ENCODE measurements around the gene OGDH. TPM values are rescaled to one million over a fixed set of nuclear protein-coding genes. Genes with fewer than 3 reads are reported as not detected.

Gene OGDH
- total and polyA plus RNA-seq, 2 experiments from 2014 or later: 31.4 to 75.3 TPM

- no peaks in the 10 kb centered on the region for H3K9me3 ChIP-seq (ENCODE audit: low read depth)
- peaks cover 11% of the 10 kb centered on the region; the same call in 1 of the 2 replicates for H3F3A ChIP-seq (ENCODE audit: insufficient read depth)
- WGBS, 2 experiments (ENCODE audit: low coverage in 1 of 2, low lambda C conversion rate in 2 of 2, missing lambda C conversion rate in 2 of 2): 1 to 2% methylated on average over 48 to 65 of the region's 71 CpGs
- H4K20me1 ChIP-seq (ENCODE audit: insufficient read depth): no peaks in the 10 kb centered on the region
- H3K9me2 ChIP-seq (ENCODE audit: insufficient read depth): no peaks in the 10 kb centered on the region
- H3K4me1 ChIP-seq (ENCODE audit: insufficient read depth): peaks cover 7% of the 10 kb centered on the region; the same call in 1 of the 2 replicates
- peak within 1 kb of the TSS; percentile 91 for H3K9ac ChIP-seq
- in situ Hi-C loops (cut with MboI): loop anchor here (25.0 kb wide), 1 partner anchor 530 kb away; the partner anchor contains the start of gene TBRG4
- peak within 1 kb of the TSS; percentile 94 for H3K27ac ChIP-seq
- H3K4me3 ChIP-seq: peak within 1 kb of the TSS; percentile 87
- H2AFZ ChIP-seq: peak within 1 kb of the TSS; percentile 92
- H3K36me3 ChIP-seq (ENCODE audit: low read depth): peaks cover 11% of the 10 kb centered on the region
- H3K4me2 ChIP-seq (ENCODE audit: unreplicated experiment): peak within 1 kb of the TSS; percentile 89
- no peak for TF ChIP-seq EZH2phosphoT487 (IDR thresholded peaks at IDR 0.05; ENCODE audit: insufficient read depth, low read depth)
- no peak for TF ChIP-seq EZH2 (IDR thresholded peaks at IDR 0.05; ENCODE audit: insufficient read depth, poor library complexity, severe bottlenecking)
- no peaks in the 10 kb centered on the region for H3K27me3 ChIP-seq (replicated peaks; ENCODE audit: insufficient read depth)
- peak; percentile 99 for DNase-seq
- peaks cover 38% of the 10 kb centered on the region for H3K79me2 ChIP-seq (ENCODE audit: insufficient read depth)
Measured at GRCh38 chr7:44581879-44582603, 24.4 kb upstream of the OGDH start, which contains the start of gene TMED4. Gene TMED4 (minus strand): TSS chr7:44582231. CDS start chr7:44582206, 25 bp downstream.

GRCh38 chr7:44583146-44583865, 23.1 kb upstream of the OGDH start:
- TF ChIP-seq EZH2phosphoT487 (IDR thresholded peaks at IDR 0.05; ENCODE audit: insufficient read depth, low read depth) (no peak), EZH2 (IDR thresholded peaks at IDR 0.05; ENCODE audit: insufficient read depth, poor library complexity, severe bottlenecking) (no peak)
- DNase-seq: no peak
- H3K4me2 ChIP-seq (ENCODE audit: unreplicated experiment): peak overlapping the region; percentile 89
- in situ Hi-C loops (cut with MboI): loop anchor here (25.0 kb wide), 1 partner anchor 529 kb away; the partner anchor contains the start of gene TBRG4
- peak overlapping the region; percentile 91 for H3K9ac ChIP-seq
- H3K9me2 ChIP-seq (ENCODE audit: insufficient read depth): no peaks in the 10 kb centered on the region
- H3F3A ChIP-seq (ENCODE audit: insufficient read depth): peaks cover 11% of the 10 kb centered on the region; the same call in 1 of the 2 replicates
- H3K36me3 ChIP-seq (ENCODE audit: low read depth): peaks cover 11% of the 10 kb centered on the region
- H3K9me3 ChIP-seq (ENCODE audit: low read depth): no peaks in the 10 kb centered on the region
- 82 to 84% methylated on average over 13 of the region's 13 CpGs for WGBS, 2 experiments (ENCODE audit: low coverage in 1 of 2, low lambda C conversion rate in 2 of 2, missing lambda C conversion rate in 2 of 2)
- peaks cover 34% of the 10 kb centered on the region for H3K79me2 ChIP-seq (ENCODE audit: insufficient read depth)
- peak overlapping the region; percentile 92 for H2AFZ ChIP-seq
- H4K20me1 ChIP-seq (ENCODE audit: insufficient read depth): no peaks in the 10 kb centered on the region
- peak overlapping the region; percentile 94 for H3K27ac ChIP-seq
- H3K27me3 ChIP-seq (replicated peaks; ENCODE audit: insufficient read depth): no peaks in the 10 kb centered on the region
- peaks cover 7% of the 10 kb centered on the region; the same call in 1 of the 2 replicates for H3K4me1 ChIP-seq (ENCODE audit: insufficient read depth)
- H3K4me3 ChIP-seq: peak overlapping the region; percentile 87

- in situ Hi-C loops (cut with MboI): loop anchor here (25.0 kb wide), 1 partner anchor 524 kb away; the partner anchor contains the start of gene TBRG4
- H3K9ac ChIP-seq: no peak overlapping the region
- peak; percentile 75 for DNase-seq
- H3F3A ChIP-seq (ENCODE audit: insufficient read depth): peaks cover 4% of the 10 kb centered on the region; the same call in 1 of the 2 replicates
- no peaks in the 10 kb centered on the region for H3K79me2 ChIP-seq (ENCODE audit: insufficient read depth)
- H3K27me3 ChIP-seq (replicated peaks; ENCODE audit: insufficient read depth): no peaks in the 10 kb centered on the region
- no peaks in the 10 kb centered on the region for H4K20me1 ChIP-seq (ENCODE audit: insufficient read depth)
- H3K27ac ChIP-seq: no peak overlapping the region
- H3K4me1 ChIP-seq (ENCODE audit: insufficient read depth): no peaks in the 10 kb centered on the region
- TF ChIP-seq EZH2phosphoT487 (IDR thresholded peaks at IDR 0.05; ENCODE audit: insufficient read depth, low read depth) (no peak), EZH2 (IDR thresholded peaks at IDR 0.05; ENCODE audit: insufficient read depth, poor library complexity, severe bottlenecking) (no peak)
- 18% methylated on average over 6 of the region's 6 CpGs for WGBS, 2 experiments (ENCODE audit: low coverage in 1 of 2, low lambda C conversion rate in 2 of 2, missing lambda C conversion rate in 2 of 2)
- H3K4me2 ChIP-seq (ENCODE audit: unreplicated experiment): peak overlapping the region; percentile 8
- no peak overlapping the region for H3K4me3 ChIP-seq
- no peaks in the 10 kb centered on the region for H3K9me2 ChIP-seq (ENCODE audit: insufficient read depth)
- peak overlapping the region; percentile 52; the same call in 1 of the 2 replicates for H2AFZ ChIP-seq
- no peaks in the 10 kb centered on the region for H3K9me3 ChIP-seq (ENCODE audit: low read depth)
- H3K36me3 ChIP-seq (ENCODE audit: low read depth): no peaks in the 10 kb centered on the region
Measured at GRCh38 chr7:44587843-44588711, 18.4 kb upstream of the OGDH start.
